Measurements from ENCODE around the gene MBTPS1.

- TF ChIP-seq JUN (IDR thresholded peaks at IDR 0.05) (no peak), CTCF (IDR thresholded peaks at IDR 0.05) (no peak), EP300 (IDR thresholded peaks at IDR 0.05) (no peak), ZC3H11A (IDR thresholded peaks at IDR 0.05) (no peak), PHF8 (IDR thresholded peaks at IDR 0.05; ENCODE audit: borderline replicate concordance, low read depth) (no peak), HDAC2 (IDR thresholded peaks at IDR 0.05) (no peak), POLR2A (IDR thresholded peaks at IDR 0.05; ENCODE audit: low read length) (no peak), ZSCAN20 (CRISPR knock-in tag; IDR thresholded peaks at IDR 0.05) (no peak), CBX8 (IDR thresholded peaks at IDR 0.05) (no peak), RAD21 (conservative IDR thresholded peaks at IDR 0.05 in 1 of 2, IDR thresholded peaks at IDR 0.05 in 1 of 2) (no peak), GATA3 (IDR thresholded peaks at IDR 0.05; ENCODE audit: borderline replicate concordance) (no peak), CBX2 (IDR thresholded peaks at IDR 0.05; ENCODE audit: borderline replicate concordance, low read depth) (no peak)
Measured at GRCh38 chr16:84022644-84023043, 94.1 kb downstream of the MBTPS1 start.
